DND-41 (cell line): ENCODE measurements around the gene CEP295NL.
"Not testable (repeated sequence)": the region's sequence is repeated elsewhere in the genome, so short reads cannot be mapped to it uniquely, and the experiment has no call there.

Experiments
- ATAC-seq: fragments of 200-7000 bp; cut with Tn5 transposase; 3 replicates; pipeline ENCODE4 v1.9.1; 2021; ENCODE audit warnings: low read depth; ENCODE audit not compliant: insufficient read depth
- DNase-seq: peaks from one replicate; pipeline ENCODE4 v3.0.0-alpha.2; 2020
- H2AFZ ChIP-seq: 2 replicates; pipeline ENCODE4 v1.6.0; 2012; ENCODE audit warnings: low read depth, low read length
- H3K27ac ChIP-seq: 2 replicates; pipeline ENCODE4 v1.5.1; 2012; ENCODE audit warnings: low read length, inconsistent platforms
- H3K27me3 ChIP-seq: fragments of 200-600 bp; sonication (generic); 2 replicates; pipeline ENCODE4 v1.6.0; 2012; ENCODE audit warnings: low read length, mild to moderate bottlenecking, inconsistent platforms; ENCODE audit not compliant: insufficient read depth, poor library complexity
- H3K36me3 ChIP-seq: 2 replicates; pipeline ENCODE4 v1.5.1; 2012; ENCODE audit warnings: low read length, inconsistent platforms; ENCODE audit not compliant: insufficient read depth
- H3K4me1 ChIP-seq: 2 replicates; pipeline ENCODE4 v1.5.1; 2012; ENCODE audit warnings: mild to moderate bottlenecking, low read length; ENCODE audit not compliant: insufficient read depth
- H3K4me2 ChIP-seq: 2 replicates; pipeline ENCODE4 v1.6.0; 2012; ENCODE audit warnings: mild to moderate bottlenecking, moderate library complexity, low read length, inconsistent platforms; ENCODE audit not compliant: insufficient read depth
- H3K4me3 ChIP-seq, 2 experiments: fragments of 200-600 bp in 1 of 2; shearing (Covaris generic) in 1 of 2; 2 replicates each; pipeline ENCODE4 v1.5.1; 2012 to 2016; ENCODE audit warnings: inconsistent platforms in 2 of 2, low read length in 2 of 2, mild to moderate bottlenecking in 2 of 2, low read depth in 1 of 2, moderate library complexity in 1 of 2
- H3K79me2 ChIP-seq: 2 replicates; pipeline ENCODE4 v1.6.0; 2012; ENCODE audit warnings: low read length, inconsistent platforms; ENCODE audit not compliant: insufficient read depth
- H3K9ac ChIP-seq: 2 replicates; pipeline ENCODE4 v1.6.0; 2012; ENCODE audit warnings: low read depth, mild to moderate bottlenecking, inconsistent platforms, low read length, moderate library complexity
- H3K9me3 ChIP-seq: 2 replicates; pipeline ENCODE4 v1.5.1; 2012; ENCODE audit warnings: low read length, moderate library complexity, mild to moderate bottlenecking, inconsistent platforms; ENCODE audit not compliant: insufficient read depth, severe bottlenecking
- H4K20me1 ChIP-seq: 2 replicates; pipeline ENCODE4 v1.6.0; 2012; ENCODE audit warnings: low read length; ENCODE audit not compliant: insufficient read depth
- CTCF ChIP-seq: IDR thresholded peaks from 2 replicates; pipeline ENCODE4 v1.5.1; 2012; ENCODE audit warnings: borderline replicate concordance, low read length, moderate library complexity, mild to moderate bottlenecking; ENCODE audit not compliant: poor library complexity, severe bottlenecking; ENCODE audit errors: extremely low read depth
- EZH2 ChIP-seq: IDR thresholded peaks from 3 replicates; pipeline ENCODE4 v1.6.1; 2012; ENCODE audit warnings: borderline replicate concordance, low read depth, mild to moderate bottlenecking, moderate library complexity, low read length, inconsistent platforms; ENCODE audit not compliant: severe bottlenecking

CEP295NL gene

DNA sequence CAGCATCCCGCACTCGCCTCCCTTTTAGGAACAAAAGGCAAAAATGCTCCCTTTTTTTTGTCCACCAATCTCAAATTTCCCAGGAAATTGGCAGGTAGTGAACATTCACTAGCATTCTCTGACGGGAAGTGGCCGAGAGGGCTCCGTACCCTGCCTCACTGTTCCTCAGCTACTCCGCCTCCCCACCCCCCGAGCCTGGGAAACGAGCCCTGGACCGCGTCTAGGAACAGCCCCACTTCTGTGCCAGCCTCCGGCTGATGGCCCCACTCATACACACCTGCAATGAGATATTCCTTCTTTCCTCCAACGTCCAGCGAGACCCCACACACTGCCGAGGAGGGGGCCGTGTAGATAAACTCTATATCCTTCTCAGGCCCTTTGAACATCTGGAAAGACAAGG lies 32.4 kb downstream of the CEP295NL start:
- ATAC-seq: no peak
- Histone ChIP-seq H3K27me3 (no peaks in the 10 kb centered on the region), H3K4me2 (no peak overlapping the region)

GRCh38 chr17:78868391-78868790 lies 34.6 kb downstream of the CEP295NL start:
- Histone ChIP-seq H3K9ac (no peak overlapping the region), H3K4me3 (no peak overlapping the region), H3K27me3 (no peaks in the 10 kb centered on the region), H2AFZ (no peak overlapping the region), H3K27ac (no peak overlapping the region), H3K9me3 (no peaks in the 10 kb centered on the region), H3K79me2 (no peaks in the 10 kb centered on the region), H3K36me3 (no peaks in the 10 kb centered on the region), H3K4me2 (no peak overlapping the region), H3K4me1 (no peaks in the 10 kb centered on the region), H4K20me1 (no peaks in the 10 kb centered on the region)
- ATAC-seq (no peak), DNase-seq (no peak)
- TF ChIP-seq EZH2 (no peak), CTCF (no peak)

More for the DNA sequence above, 32.4 kb downstream of the CEP295NL start:
- no peaks in the 10 kb centered on the region; the same call in 1 of the 2 replicates for H4K20me1 ChIP-seq
- no peaks in the 10 kb centered on the region for H3K4me1 ChIP-seq
- no peaks in the 10 kb centered on the region for H3K36me3 ChIP-seq
- no peak overlapping the region for H3K4me3 ChIP-seq
- no peaks in the 10 kb centered on the region for H3K9me3 ChIP-seq
- no peaks in the 10 kb centered on the region for H3K79me2 ChIP-seq
- no peak for TF ChIP-seq CTCF
- TF ChIP-seq EZH2: no peak
- no peak overlapping the region for H2AFZ ChIP-seq
- H3K27ac ChIP-seq: no peak overlapping the region
- H3K9ac ChIP-seq: no peak overlapping the region
- DNase-seq: no peak

- H3K36me3 ChIP-seq, H3K9ac ChIP-seq, ATAC-seq, H3K27me3 ChIP-seq, H3K4me1 ChIP-seq, H3K4me3 ChIP-seq, DNase-seq, H2AFZ ChIP-seq, H3K9me3 ChIP-seq, H3K4me2 ChIP-seq, H3K27ac ChIP-seq, H3K79me2 ChIP-seq, H4K20me1 ChIP-seq: not testable (repeated sequence)
Measured at GRCh38 chr17:78867046-78867445, 36.0 kb downstream of the CEP295NL start.

- Histone ChIP-seq H3K9me3 (no peaks in the 10 kb centered on the region), H4K20me1 (no peaks in the 10 kb centered on the region), H3K9ac (no peak overlapping the region), H3K27me3 (no peaks in the 10 kb centered on the region), H3K79me2 (no peaks in the 10 kb centered on the region), H3K4me3 (no peak overlapping the region), H3K4me2 (no peak overlapping the region), H3K27ac (no peak overlapping the region), H3K36me3 (no peaks in the 10 kb centered on the region), H3K4me1 (no peaks in the 10 kb centered on the region), H2AFZ (no peak overlapping the region)
- no peak for TF ChIP-seq EZH2
- TF ChIP-seq CTCF: peak; percentile 92
- DNase-seq (peak; percentile 62), ATAC-seq (peak; percentile 75)
Measured at GRCh38 chr17:78865682-78866390, 37.2 kb downstream of the CEP295NL start.
